Measurements from ENCODE around the gene RAB7B. TPM values are rescaled to one million over a fixed set of nuclear protein-coding genes. Genes with fewer than 3 reads are reported as not detected.

Gene RAB7B
- total and polyA plus RNA-seq, 2 of the 13 experiments (the other 11 are each of a cell fraction or from before 2014, with no cell fraction given) = 0.05 to 0.46 TPM

DNA sequence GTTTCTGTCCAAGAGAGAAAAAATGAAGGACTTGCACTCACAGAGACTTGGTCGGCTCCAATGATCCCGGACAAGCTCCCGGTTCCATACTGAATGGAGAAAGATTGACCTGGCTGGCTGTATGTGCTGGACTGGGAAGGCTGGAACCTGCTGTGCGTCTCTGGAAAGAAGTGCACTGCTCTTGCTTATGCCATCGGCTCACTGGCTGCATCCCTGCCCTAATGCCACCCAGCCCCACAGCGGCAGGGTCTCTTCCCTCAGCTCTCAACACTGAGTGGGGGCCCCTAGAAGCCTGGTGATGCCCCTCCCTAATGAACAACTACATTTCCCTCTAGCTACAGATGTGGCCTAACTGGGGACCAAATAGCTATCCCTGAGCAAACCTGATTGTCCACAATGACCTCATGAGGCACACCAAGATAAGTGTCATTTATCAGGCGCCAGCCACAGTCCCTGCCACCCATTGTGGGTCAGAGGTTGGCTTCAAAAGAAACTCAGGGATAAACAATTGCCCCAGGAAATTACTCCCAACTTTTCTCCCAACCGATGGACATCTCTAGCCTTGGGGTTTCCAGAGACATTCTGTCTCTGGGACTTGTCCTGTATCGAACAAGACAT, 17.9 kb upstream of the RAB7B start:
- CTCF ChIA-PET (ENCODE audit: low intra/inter-chr PET ratio, low total read pairs) = no interaction called here
- intact Hi-C loops (cut with micrococcal nuclease; ENCODE audit: unreplicated experiment) = no loop called here
- no peak overlapping the region for H3K4me3 ChIP-seq (replicated peaks in 1 of 3; ENCODE audit: insufficient read depth in 1 of 3, low read depth in 2 of 3, low read length in 3 of 3)
- POLR2A ChIA-PET = no interaction called here
- peaks cover 0 to 17% of the 10 kb centered on the region in 2 experiments; a peak in 3 of 5 replicates for H3K27me3 ChIP-seq (ENCODE audit: control insufficient read depth in 1 of 2, insufficient read depth in 2 of 2, low read length in 2 of 2)
- no peaks in the 10 kb centered on the region for H4K20me1 ChIP-seq (ENCODE audit: insufficient read depth, low read length)
- no peak overlapping the region for H3K4me2 ChIP-seq (ENCODE audit: low read depth, low read length)
- no peak overlapping the region for H2AFZ ChIP-seq (ENCODE audit: low read length)
- no peaks in the 10 kb centered on the region for H3K9me3 ChIP-seq (ENCODE audit: low read length)
- BruUV-seq (replicated peaks) = no TSS peak
- in situ Hi-C loops (cut with HindIII; ENCODE audit: extremely low pct_ligation_motif_present, low pct_unique_long_range_greater_than_20kb) = no loop called here
- no peak for DNase-seq (ENCODE audit: low spot score)
- peaks cover 31% of the 10 kb centered on the region for H3K4me1 ChIP-seq (ENCODE audit: insufficient read depth, low read length)
- H3K27ac ChIP-seq (ENCODE audit: extremely low read length, insufficient read depth, low read length) = no peak overlapping the region
- H3K79me2 ChIP-seq (ENCODE audit: insufficient read depth, low read length) = no peaks in the 10 kb centered on the region
- no peak overlapping the region for H3K9ac ChIP-seq (ENCODE audit: insufficient read depth, low read depth, low read length)
- no peak for FAIRE-seq
- ATAC-seq = no peak
- WGBS (ENCODE audit: low lambda C conversion rate) = 52% methylated on average over 8 of the region's 9 CpGs
- TF ChIP-seq ZNF33B (CRISPR knock-in tag; IDR thresholded peaks at IDR 0.05) (no peak), RELA (CRISPR knock-in tag; IDR thresholded peaks at IDR 0.05) (no peak), SMARCC2 (IDR thresholded peaks at IDR 0.05) (no peak), HNRNPH1 (optimal IDR thresholded peaks at IDR 0.05; ENCODE audit: low read depth, low read length) (no peak), GATA4 (IDR thresholded peaks at IDR 0.05; ENCODE audit: borderline replicate concordance, low read depth) (no peak), ZNF672 (CRISPR knock-in tag; IDR thresholded peaks at IDR 0.05) (no peak), CAMTA2 (CRISPR knock-in tag; IDR thresholded peaks at IDR 0.05; ENCODE audit: borderline replicate concordance) (no peak), NCOA1 (CRISPR knock-in tag; IDR thresholded peaks at IDR 0.05) (no peak), TBP (CRISPR knock-in tag; IDR thresholded peaks at IDR 0.05) (no peak), RARG (CRISPR knock-in tag; IDR thresholded peaks at IDR 0.05; ENCODE audit: low read depth) (no peak)
- TF ChIP-seq, protein P1, sequence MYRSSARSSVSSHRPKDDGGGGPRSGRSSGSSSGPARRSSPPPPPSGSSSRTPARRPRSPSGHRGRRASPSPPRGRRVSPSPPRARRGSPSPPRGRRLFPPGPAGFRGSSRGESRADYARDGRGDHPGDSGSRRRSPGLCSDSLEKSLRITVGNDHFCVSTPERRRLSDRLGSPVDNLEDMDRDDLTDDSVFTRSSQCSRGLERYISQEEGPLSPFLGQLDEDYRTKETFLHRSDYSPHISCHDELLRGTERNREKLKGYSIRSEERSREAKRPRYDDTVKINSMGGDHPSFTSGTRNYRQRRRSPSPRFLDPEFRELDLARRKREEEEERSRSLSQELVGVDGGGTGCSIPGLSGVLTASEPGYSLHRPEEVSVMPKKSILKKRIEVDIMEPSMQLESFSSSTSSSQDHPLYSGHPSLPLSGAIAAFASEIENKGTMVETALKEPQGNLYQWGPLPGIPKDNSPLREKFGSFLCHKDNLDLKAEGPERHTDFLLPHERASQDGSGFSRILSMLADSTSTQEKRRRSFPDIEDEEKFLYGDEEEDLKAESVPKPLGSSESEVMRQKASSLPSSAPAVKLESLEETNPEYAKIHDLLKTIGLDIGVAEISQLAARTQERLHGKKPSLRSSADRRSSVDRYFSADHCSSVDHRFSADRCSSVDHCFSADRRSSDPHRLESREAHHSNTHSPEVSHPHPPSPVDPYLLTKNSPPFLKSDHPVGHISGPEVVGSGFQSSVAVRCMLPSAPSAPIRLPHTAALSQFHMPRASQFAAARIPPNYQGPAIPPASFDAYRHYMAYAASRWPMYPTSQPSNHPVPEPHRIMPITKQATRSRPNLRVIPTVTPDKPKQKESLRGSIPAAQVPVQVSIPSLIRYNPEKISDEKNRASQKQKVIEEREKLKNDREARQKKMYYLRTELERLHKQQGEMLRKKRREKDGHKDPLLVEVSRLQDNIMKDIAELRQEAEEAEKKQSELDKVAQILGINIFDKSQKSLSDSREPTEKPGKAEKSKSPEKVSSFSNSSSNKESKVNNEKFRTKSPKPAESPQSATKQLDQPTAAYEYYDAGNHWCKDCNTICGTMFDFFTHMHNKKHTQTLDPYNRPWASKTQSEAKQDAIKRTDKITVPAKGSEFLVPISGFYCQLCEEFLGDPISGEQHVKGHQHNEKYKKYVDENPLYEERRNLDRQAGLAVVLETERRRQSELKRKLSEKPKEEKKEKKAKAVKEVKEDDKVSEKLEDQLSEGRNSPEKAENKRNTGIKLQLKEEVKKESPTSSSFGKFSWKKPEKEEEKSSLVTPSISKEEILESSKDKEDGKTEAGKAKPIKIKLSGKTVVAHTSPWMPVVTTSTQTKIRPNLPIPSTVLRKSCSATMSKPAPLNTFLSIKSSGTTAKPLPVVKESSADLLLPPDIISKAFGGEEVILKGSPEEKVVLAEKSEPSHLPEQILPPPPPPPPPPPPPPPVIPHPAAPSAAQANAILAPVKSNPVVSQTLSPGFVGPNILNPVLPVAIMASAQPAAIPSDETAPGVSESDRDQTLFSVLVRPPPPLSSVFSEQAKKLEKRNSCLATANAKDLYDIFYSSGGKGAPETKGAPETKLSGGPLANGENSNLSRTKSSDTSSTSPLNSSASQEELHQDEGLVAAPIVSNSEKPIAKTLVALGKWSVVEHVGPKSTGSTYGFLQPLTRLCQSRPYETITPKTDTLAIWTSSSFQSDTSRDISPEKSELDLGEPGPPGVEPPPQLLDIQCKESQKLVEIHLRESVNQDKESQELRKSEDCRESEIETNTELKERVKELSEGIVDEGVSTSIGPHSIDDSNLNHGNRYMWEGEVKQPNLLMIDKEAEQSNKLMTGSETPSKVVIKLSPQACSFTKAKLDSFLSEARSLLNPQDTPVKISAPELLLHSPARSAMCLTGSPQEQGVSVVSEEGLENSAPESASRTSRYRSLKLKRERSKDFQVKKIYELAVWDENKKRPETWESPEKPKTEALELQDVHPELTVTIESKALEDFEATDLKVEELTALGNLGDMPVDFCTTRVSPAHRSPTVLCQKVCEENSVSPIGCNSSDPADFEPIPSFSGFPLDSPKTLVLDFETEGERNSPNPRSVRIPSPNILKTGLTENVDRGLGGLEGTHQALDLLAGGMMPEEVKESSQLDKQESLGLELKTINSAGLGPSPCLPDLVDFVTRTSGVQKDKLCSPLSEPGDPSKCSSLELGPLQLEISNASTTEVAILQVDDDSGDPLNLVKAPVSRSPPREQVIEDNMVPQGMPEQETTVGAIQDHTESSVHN (CRISPR knock-in tag; IDR thresholded peaks at IDR 0.05) = no peak
- no peaks in the 10 kb centered on the region for H3K36me3 ChIP-seq (replicated peaks in 1 of 2; ENCODE audit: control insufficient read depth in 1 of 2, insufficient read depth in 2 of 2, low read length in 2 of 2)
